Gastroesophageal sphincter (tissue), 3 donors: Measurements from ENCODE around the gene PTPRU.

ENCODE experiments used
- EP300 ChIP-seq: sonication (generic); formaldehyde crosslinking; IDR thresholded peaks from one replicate; pipeline ENCODE4 v1.6.1; 2017; ENCODE audit warnings: antibody characterized with exemption, mild to moderate bottlenecking
- POLR2A ChIP-seq, 2 donors: fragments of 450-650 bp; IDR thresholded peaks; one replicate each; pipeline ENCODE4 v1.6.1; 2017; ENCODE audit warnings: antibody characterized with exemption in 2 of 2, mild to moderate bottlenecking in 2 of 2, moderate library complexity in 1 of 2
- TF ChIP-seq, protein P1 (sequence below), 4 experiments: fragments of 200-600 bp in 2 of 4; fragments of 450-650 bp in 2 of 4; sonication (generic) in 1 of 4; IDR thresholded peaks; one replicate each; pipeline ENCODE4 v1.5.1; 2017 to 2019; ENCODE audit warnings: antibody characterized with exemption in 4 of 4, mild to moderate bottlenecking in 2 of 4, moderate library complexity in 2 of 4

GRCh38 chr1:29279951-29280391, 43.6 kb downstream of the PTPRU start:
- TF ChIP-seq, protein P1, sequence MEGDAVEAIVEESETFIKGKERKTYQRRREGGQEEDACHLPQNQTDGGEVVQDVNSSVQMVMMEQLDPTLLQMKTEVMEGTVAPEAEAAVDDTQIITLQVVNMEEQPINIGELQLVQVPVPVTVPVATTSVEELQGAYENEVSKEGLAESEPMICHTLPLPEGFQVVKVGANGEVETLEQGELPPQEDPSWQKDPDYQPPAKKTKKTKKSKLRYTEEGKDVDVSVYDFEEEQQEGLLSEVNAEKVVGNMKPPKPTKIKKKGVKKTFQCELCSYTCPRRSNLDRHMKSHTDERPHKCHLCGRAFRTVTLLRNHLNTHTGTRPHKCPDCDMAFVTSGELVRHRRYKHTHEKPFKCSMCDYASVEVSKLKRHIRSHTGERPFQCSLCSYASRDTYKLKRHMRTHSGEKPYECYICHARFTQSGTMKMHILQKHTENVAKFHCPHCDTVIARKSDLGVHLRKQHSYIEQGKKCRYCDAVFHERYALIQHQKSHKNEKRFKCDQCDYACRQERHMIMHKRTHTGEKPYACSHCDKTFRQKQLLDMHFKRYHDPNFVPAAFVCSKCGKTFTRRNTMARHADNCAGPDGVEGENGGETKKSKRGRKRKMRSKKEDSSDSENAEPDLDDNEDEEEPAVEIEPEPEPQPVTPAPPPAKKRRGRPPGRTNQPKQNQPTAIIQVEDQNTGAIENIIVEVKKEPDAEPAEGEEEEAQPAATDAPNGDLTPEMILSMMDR (IDR thresholded peaks at IDR 0.05) = no peak
- no peak for TF ChIP-seq POLR2A (IDR thresholded peaks at IDR 0.05)
- TF ChIP-seq EP300 = no peak
